Mesothelial cell of epicardium (in vitro differentiated cells): ENCODE data around the gene CNGB1. TPM values are rescaled to one million over a fixed set of nuclear protein-coding genes. Genes with fewer than 3 reads are reported as not detected.
"Not testable (repeated sequence)": the region's sequence is repeated elsewhere in the genome, so short reads cannot be mapped to it uniquely, and the experiment has no call there.

Experiments
- DNase-seq, 2 experiments: peaks; one replicate each; pipeline ENCODE4 v3.0.0; 2021; ENCODE audit warnings: low spot score in 2 of 2; ENCODE audit not compliant: unreplicated experiment in 2 of 2
- H3K27ac Mint-ChIP-seq: 2 replicates; pipeline ENCODE4 v1.8.0; 2021; ENCODE audit warnings: mixed read lengths
- H3K27me3 Mint-ChIP-seq: 2 replicates; pipeline ENCODE4 v1.8.0; 2021; ENCODE audit warnings: low read depth, mixed read lengths
- H3K36me3 Mint-ChIP-seq: 2 replicates; pipeline ENCODE4 v1.8.0; 2021; ENCODE audit warnings: mixed read lengths
- H3K4me1 Mint-ChIP-seq: 2 replicates; pipeline ENCODE4 v1.8.0; 2021; ENCODE audit warnings: mixed read lengths
- H3K4me3 Mint-ChIP-seq: 2 replicates; pipeline ENCODE4 v1.8.0; 2021; ENCODE audit warnings: mild to moderate bottlenecking, moderate library complexity, mixed read lengths
- H3K9me3 Mint-ChIP-seq: 2 replicates; pipeline ENCODE4 v1.8.0; 2021; ENCODE audit warnings: mixed read lengths
- total RNA-seq: library from RNA; stranded (reverse); gene quantifications from 3 replicates; pipeline ENCODE4 v1.2.1, GENCODE V29; 2021
- TF ChIP-seq, protein P1 (sequence below): fragments of 200-600 bp; sonication (generic); IDR thresholded peaks from one replicate; pipeline ENCODE4 v1.5.0; 2021; ENCODE audit warnings: antibody characterized with exemption; ENCODE audit not compliant: unreplicated experiment

CNGB1 gene
- total RNA-seq, 1 donor from 2014 or later = 0.07 TPM

DNA sequence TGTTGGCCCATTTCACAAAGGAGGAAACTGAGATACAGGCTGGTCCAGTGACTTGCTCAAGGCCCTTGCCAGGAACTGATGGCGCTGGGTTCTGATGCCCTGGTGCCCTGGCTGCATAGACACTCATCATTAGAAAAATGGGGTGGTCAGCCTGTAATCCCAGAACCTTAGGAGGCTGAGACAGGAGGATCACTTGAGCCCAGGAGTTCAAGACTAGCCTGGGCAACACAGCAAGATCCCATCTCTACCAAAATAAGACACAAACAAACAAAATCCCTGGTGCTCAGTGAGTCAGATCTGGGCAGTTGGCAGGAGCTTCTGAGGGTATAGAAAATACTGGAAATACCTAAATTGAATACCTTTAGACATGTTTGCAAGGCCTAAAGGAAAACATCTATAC is 127.5 kb downstream of the CNGB1 start:
- H3K9me3 Mint-ChIP-seq = no peaks in the 10 kb centered on the region
- H3K4me3 Mint-ChIP-seq = no peak overlapping the region
- peaks cover 10% of the 10 kb centered on the region for H3K27me3 Mint-ChIP-seq
- H3K27ac Mint-ChIP-seq = no peak overlapping the region
- TF ChIP-seq, protein P1, sequence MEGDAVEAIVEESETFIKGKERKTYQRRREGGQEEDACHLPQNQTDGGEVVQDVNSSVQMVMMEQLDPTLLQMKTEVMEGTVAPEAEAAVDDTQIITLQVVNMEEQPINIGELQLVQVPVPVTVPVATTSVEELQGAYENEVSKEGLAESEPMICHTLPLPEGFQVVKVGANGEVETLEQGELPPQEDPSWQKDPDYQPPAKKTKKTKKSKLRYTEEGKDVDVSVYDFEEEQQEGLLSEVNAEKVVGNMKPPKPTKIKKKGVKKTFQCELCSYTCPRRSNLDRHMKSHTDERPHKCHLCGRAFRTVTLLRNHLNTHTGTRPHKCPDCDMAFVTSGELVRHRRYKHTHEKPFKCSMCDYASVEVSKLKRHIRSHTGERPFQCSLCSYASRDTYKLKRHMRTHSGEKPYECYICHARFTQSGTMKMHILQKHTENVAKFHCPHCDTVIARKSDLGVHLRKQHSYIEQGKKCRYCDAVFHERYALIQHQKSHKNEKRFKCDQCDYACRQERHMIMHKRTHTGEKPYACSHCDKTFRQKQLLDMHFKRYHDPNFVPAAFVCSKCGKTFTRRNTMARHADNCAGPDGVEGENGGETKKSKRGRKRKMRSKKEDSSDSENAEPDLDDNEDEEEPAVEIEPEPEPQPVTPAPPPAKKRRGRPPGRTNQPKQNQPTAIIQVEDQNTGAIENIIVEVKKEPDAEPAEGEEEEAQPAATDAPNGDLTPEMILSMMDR = no peak
- no peak for DNase-seq
- H3K36me3 Mint-ChIP-seq = no peaks in the 10 kb centered on the region
- peaks cover 14% of the 10 kb centered on the region for H3K4me1 Mint-ChIP-seq

DNA sequence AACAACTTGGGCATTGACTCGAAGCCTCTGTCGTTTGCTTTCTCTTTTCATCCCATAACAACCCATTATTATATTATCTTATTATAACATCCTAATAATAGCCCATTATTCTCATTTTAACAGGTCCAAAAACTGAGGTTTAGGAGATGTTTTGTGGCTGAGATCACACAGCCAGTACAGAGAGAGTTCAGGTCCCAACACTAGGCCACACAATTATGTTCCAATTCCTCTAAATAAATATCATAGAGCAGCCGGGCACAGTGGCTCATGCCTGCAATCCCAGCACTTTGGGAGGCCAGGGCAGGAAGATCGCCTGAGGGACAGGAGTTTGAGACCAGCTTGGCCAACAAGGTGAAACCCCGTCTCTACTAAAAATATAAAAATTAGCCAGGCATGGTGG is 128.3 kb downstream of the CNGB1 start:
- Mint-ChIP-seq H3K4me1 (peaks cover 14% of the 10 kb centered on the region), H3K27me3 (peaks cover 10% of the 10 kb centered on the region), H3K27ac (no peak overlapping the region), H3K36me3 (no peaks in the 10 kb centered on the region), H3K9me3 (no peaks in the 10 kb centered on the region), H3K4me3 (no peak overlapping the region)
- no peak for DNase-seq
- TF ChIP-seq, protein P1 = no peak

DNA sequence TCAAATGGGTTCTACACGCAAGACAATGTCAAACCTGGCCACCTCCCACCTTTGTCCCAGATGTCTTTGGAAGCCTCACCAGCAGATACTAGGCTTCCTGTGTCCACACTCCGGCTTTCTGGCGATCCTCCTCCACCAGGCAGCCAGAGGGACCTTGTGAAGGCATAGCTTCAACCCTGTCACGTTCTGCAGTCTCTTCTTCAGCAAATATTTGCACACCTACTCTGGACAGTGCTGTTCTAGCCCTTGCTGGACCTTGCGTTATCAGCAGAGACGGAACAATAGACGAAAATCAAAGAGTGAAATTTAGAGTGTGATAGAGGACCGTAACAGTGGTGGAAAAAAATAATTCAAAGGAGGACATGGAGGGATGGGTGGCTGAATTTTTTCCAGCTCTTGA is 130.1 kb downstream of the CNGB1 start:
- TF ChIP-seq, protein P1 = no peak
- Mint-ChIP-seq H3K4me3 (no peak overlapping the region), H3K27me3 (peaks cover 7% of the 10 kb centered on the region), H3K9me3 (no peaks in the 10 kb centered on the region), H3K36me3 (no peaks in the 10 kb centered on the region), H3K27ac (no peak overlapping the region), H3K4me1 (peaks cover 6% of the 10 kb centered on the region)
- DNase-seq = no peak

DNA sequence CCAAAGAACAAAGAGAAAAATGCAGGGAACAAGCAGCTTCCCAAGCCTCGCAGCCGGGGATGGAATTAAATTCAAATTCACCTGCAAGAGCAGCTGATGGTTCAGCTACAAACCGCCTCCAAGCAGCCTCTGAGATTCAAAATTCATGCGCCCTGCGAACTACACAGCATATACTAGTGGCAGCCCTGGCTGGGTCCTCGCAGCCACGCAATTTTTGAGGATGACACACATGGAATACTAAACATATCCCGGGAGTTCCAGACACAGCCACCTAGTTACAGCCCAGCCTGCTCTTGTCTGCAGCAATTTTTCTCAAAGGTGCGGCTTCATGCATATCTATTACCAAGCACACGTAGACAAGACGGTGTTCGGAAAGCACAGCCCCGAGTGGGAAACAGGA is 132.8 kb downstream of the CNGB1 start:
- DNase-seq = no peak
- TF ChIP-seq, protein P1 = no peak
- H3K9me3 Mint-ChIP-seq = no peaks in the 10 kb centered on the region
- H3K4me3 Mint-ChIP-seq = no peak overlapping the region
- H3K27ac Mint-ChIP-seq = no peak overlapping the region
- no peaks in the 10 kb centered on the region for H3K27me3 Mint-ChIP-seq
- H3K36me3 Mint-ChIP-seq = no peaks in the 10 kb centered on the region
- H3K4me1 Mint-ChIP-seq = peaks cover 3% of the 10 kb centered on the region

DNA sequence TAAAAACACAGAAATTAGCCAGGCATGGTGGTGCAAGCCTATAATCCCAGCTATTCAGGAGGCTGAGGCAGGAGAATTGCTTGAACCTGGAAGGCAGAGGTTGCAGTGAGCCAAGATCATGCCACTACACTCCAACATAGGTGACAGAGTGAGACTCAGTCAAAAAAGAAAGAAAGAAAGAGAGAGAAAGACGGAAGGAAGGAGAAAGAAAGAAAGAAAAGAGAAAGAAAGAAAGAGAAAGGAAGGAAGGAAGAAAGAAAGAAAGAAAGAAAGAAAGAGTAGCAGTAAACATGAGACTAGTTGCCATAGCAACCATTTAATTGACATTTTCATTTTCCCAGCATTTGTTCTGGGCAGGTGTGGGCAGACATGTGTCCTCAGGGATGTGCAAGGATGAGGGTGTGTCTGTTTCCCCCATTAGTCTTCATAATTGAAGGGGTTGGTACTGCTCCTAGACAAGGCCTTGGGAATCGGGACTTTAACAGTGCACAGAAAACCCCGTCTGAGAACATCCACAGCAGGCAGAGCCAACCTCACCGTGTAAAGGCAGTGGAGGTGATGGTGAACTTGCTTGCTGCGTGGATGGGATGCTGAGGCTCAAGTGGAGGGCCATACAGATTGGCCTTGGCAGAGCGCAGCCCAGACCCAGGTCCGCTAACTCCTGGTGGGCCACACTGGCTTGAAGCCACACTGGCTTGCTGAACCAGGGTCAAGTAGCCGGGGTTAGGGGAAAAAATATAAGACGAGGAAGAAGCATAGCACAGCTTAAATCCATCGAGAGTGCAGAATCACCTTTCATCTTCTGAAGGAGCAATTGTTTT is 133.4 kb downstream of the CNGB1 start:
- H3K4me1 Mint-ChIP-seq = peaks cover 3% of the 10 kb centered on the region
- DNase-seq = no peak
- H3K4me3 Mint-ChIP-seq = no peak overlapping the region
- TF ChIP-seq, protein P1 = no peak
- no peak overlapping the region for H3K27ac Mint-ChIP-seq
- no peaks in the 10 kb centered on the region for H3K9me3 Mint-ChIP-seq
- H3K36me3 Mint-ChIP-seq = no peaks in the 10 kb centered on the region
- no peaks in the 10 kb centered on the region for H3K27me3 Mint-ChIP-seq

DNA sequence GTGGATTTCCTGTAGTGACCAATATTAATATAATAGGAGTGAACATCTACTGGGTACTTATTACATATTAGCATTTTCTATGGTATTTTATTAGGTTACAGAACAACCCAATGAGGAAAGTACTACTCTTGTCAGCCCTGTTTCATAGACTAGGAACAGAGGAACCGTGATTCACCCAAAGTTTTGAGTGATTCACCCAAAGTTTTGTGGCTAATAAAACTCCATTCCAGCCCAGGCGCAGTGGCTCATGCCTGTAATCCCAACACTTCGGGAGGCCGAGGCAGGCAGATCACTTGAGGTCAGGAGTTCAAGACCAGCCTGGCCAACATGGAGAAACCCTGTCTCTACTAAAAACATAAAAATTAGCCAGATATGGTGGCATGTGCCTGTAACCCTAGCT is 135.5 kb downstream of the CNGB1 start:
- DNase-seq, H3K9me3 Mint-ChIP-seq, H3K36me3 Mint-ChIP-seq: not testable (repeated sequence)

More for the DNA sequence above, 135.5 kb downstream of the CNGB1 start:
- H3K4me3 Mint-ChIP-seq, H3K27me3 Mint-ChIP-seq, H3K4me1 Mint-ChIP-seq, H3K27ac Mint-ChIP-seq: not testable (repeated sequence)
